Measurements from ENCODE around the gene MTA1. TPM values are rescaled to one million over a fixed set of nuclear protein-coding genes. Genes with fewer than 3 reads are reported as not detected.

The MTA1 gene
- total and polyA plus RNA-seq, 4 experiments from 2014 or later: 1.5 to 123 (median 64.2) TPM

DNA sequence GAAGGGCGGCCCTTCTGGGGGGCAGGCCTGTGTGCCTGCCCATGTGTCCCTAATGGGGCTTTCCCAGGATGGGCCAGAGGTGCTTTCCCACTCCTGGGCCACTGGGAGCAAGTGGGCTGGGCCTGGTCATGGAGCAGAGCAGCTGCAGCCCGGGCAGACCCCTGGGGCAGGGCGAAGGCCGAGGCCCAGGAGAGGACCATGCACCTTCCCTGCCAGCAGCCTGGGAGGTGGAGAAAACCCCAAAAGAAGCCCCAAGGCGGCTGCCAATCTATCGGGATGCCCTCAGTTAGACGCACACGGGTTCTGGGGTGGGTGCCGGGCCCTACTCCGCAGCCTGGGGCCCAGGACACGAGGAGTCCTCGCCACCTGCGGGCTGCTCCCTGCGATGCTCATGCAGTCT lies 38.9 kb downstream of the MTA1 start:
- no peaks in the 10 kb centered on the region for H3K9me3 ChIP-seq (ENCODE audit: control insufficient read depth in 1 of 2, low read length in 2 of 2)
- ChIA-PET CTCF (ENCODE audit: partially characterized antibody) (no interaction called here), POLR2A (ENCODE audit: partially characterized antibody) (no interaction called here)
- no peak overlapping the region for H3K4me3 Mint-ChIP-seq
- no peaks in the 10 kb centered on the region for H3K27me3 ChIP-seq (ENCODE audit: insufficient read depth, low read length)
- peaks cover 13% of the 10 kb centered on the region for H3K36me3 ChIP-seq (ENCODE audit: insufficient read depth, low read length)
- peaks cover 0 to 26% of the 10 kb centered on the region in 2 donors for H3K36me3 Mint-ChIP-seq
- H3K27me3 Mint-ChIP-seq: no peaks in the 10 kb centered on the region
- H3K9me3 Mint-ChIP-seq: peaks cover 0 to 2% (median 0%) of the 10 kb centered on the region in 8 donors
- no peak for DNase-seq
- H3K27ac Mint-ChIP-seq: no peak overlapping the region
- no peaks in the 10 kb centered on the region for H3K4me1 Mint-ChIP-seq
- H3K4me3 ChIP-seq (ENCODE audit: low read length in 2 of 2): no peak overlapping the region
- H3K27ac ChIP-seq (ENCODE audit: low read depth, low read length): no peak overlapping the region
- intact Hi-C loops (cut with micrococcal nuclease): no loop called here
- H3K4me1 ChIP-seq (ENCODE audit: insufficient read depth, low read length): no peaks in the 10 kb centered on the region

DNA sequence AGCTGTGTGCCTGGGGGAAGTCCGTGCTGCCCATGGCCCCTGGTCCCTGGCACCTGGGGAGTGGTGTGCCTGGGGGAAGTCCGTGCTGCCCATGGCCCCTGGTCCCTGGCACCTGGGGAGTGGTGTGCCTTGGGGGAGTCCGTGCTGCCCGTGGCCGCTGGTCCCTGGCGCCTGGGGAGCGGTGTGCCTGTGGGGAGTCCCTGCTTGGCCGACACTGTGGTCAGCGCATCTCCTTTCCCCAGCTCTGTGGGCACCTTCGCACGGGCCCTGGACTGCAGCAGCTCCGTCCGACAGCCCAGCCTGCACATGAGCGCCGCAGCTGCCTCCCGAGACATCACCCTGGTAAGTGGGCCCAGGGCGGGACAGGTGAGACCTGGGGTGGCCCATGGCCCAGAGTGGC lies 40.5 kb downstream of the MTA1 start:
- no peak for DNase-seq
- H3K36me3 ChIP-seq (ENCODE audit: insufficient read depth, low read length): peaks cover 9% of the 10 kb centered on the region

DNA sequence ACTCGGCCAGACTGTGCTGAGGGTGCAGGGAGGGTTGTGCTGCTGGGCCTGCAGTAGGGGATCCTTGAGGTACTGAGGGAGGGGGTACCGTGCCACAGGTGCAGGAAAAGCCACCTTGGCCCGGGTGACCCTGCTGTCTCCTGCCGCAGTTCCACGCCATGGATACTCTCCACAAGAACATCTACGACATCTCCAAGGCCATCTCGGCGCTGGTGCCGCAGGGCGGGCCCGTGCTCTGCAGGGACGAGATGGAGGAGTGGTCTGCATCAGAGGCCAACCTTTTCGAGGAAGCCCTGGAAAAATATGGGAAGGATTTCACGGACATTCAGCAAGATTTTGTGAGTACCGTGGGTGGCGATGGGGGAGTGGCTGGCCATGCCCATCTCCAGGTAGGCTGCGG lies 41.0 kb downstream of the MTA1 start:
- Mint-ChIP-seq H3K27me3 (no peaks in the 10 kb centered on the region), H3K4me3 (no peak overlapping the region), H3K27ac (peak overlapping the region in 1 of 7 donors; percentile 16), H3K9me3 (peaks cover 0 to 2% (median 0%) of the 10 kb centered on the region in 8 donors), H3K36me3 (peaks cover 0 to 21% of the 10 kb centered on the region in 2 donors), H3K4me1 (no peaks in the 10 kb centered on the region)
- Histone ChIP-seq H3K27ac (ENCODE audit: low read depth, low read length) (no peak overlapping the region), H3K4me1 (ENCODE audit: insufficient read depth, low read length) (no peaks in the 10 kb centered on the region), H3K4me3 (ENCODE audit: low read length in 2 of 2) (no peak overlapping the region), H3K36me3 (ENCODE audit: insufficient read depth, low read length) (peaks cover 9% of the 10 kb centered on the region), H3K9me3 (ENCODE audit: control insufficient read depth in 1 of 2, low read length in 2 of 2) (no peaks in the 10 kb centered on the region), H3K27me3 (ENCODE audit: insufficient read depth, low read length) (no peaks in the 10 kb centered on the region)
- ChIA-PET CTCF (ENCODE audit: partially characterized antibody) (no interaction called here), POLR2A (ENCODE audit: partially characterized antibody) (no interaction called here)
- no peak for DNase-seq
- intact Hi-C loops (cut with micrococcal nuclease): no loop called here

More for the DNA sequence above, 40.5 kb downstream of the MTA1 start:
- peaks cover 0 to 2% (median 0%) of the 10 kb centered on the region in 8 donors for H3K9me3 Mint-ChIP-seq
- CTCF ChIA-PET (ENCODE audit: partially characterized antibody): no interaction called here
- no peaks in the 10 kb centered on the region for H3K27me3 ChIP-seq (ENCODE audit: insufficient read depth, low read length)
- no peaks in the 10 kb centered on the region for H3K9me3 ChIP-seq (ENCODE audit: control insufficient read depth in 1 of 2, low read length in 2 of 2)
- H3K4me1 Mint-ChIP-seq: no peaks in the 10 kb centered on the region
- no peaks in the 10 kb centered on the region for H3K27me3 Mint-ChIP-seq
- POLR2A ChIA-PET (ENCODE audit: partially characterized antibody): no interaction called here
- no peak overlapping the region for H3K4me3 Mint-ChIP-seq
- intact Hi-C loops (cut with micrococcal nuclease): no loop called here
- H3K4me3 ChIP-seq (ENCODE audit: low read length in 2 of 2): no peak overlapping the region
- no peaks in the 10 kb centered on the region for H3K4me1 ChIP-seq (ENCODE audit: insufficient read depth, low read length)
- H3K27ac Mint-ChIP-seq: no peak overlapping the region
- H3K36me3 Mint-ChIP-seq: peaks cover 0 to 24% of the 10 kb centered on the region in 2 donors
- H3K27ac ChIP-seq (ENCODE audit: low read depth, low read length): no peak overlapping the region

- ChIA-PET POLR2A (ENCODE audit: partially characterized antibody) (interaction anchor here (1.1 kb wide), 1 partner anchor 11 kb away, joined by 3 read pairs; no protein-coding TSS in a partner anchor), CTCF (ENCODE audit: partially characterized antibody) (no interaction called here)
- intact Hi-C loops (cut with micrococcal nuclease): no loop called here
- no peak overlapping the region for H3K4me3 Mint-ChIP-seq
- Histone ChIP-seq H3K4me1 (ENCODE audit: insufficient read depth, low read length) (no peaks in the 10 kb centered on the region), H3K27me3 (ENCODE audit: insufficient read depth, low read length) (no peaks in the 10 kb centered on the region), H3K36me3 (ENCODE audit: insufficient read depth, low read length) (peaks cover 8% of the 10 kb centered on the region), H3K9me3 (ENCODE audit: control insufficient read depth in 1 of 2, low read length in 2 of 2) (no peaks in the 10 kb centered on the region), H3K4me3 (ENCODE audit: low read length in 2 of 2) (no peak overlapping the region), H3K27ac (ENCODE audit: low read depth, low read length) (no peak overlapping the region)
- H3K27ac Mint-ChIP-seq: peak overlapping the region in 1 of 7 donors; percentile 69
- no peak for DNase-seq
- H3K4me1 Mint-ChIP-seq: no peaks in the 10 kb centered on the region
- peaks cover 0 to 19% of the 10 kb centered on the region in 2 donors for H3K36me3 Mint-ChIP-seq
- no peaks in the 10 kb centered on the region for H3K27me3 Mint-ChIP-seq
- H3K9me3 Mint-ChIP-seq: peaks cover 0 to 2% (median 0%) of the 10 kb centered on the region in 8 donors
Measured at GRCh38 chr14:105461903-105462302, 42.3 kb downstream of the MTA1 start.

- Mint-ChIP-seq H3K4me1 (no peaks in the 10 kb centered on the region), H3K4me3 (no peak overlapping the region), H3K27me3 (no peaks in the 10 kb centered on the region), H3K27ac (no peak overlapping the region), H3K36me3 (peaks cover 0 to 21% of the 10 kb centered on the region in 2 donors), H3K9me3 (peaks cover 0 to 2% (median 0%) of the 10 kb centered on the region in 8 donors)
- H3K27me3 ChIP-seq (ENCODE audit: insufficient read depth, low read length): no peaks in the 10 kb centered on the region
- no peaks in the 10 kb centered on the region for H3K9me3 ChIP-seq (ENCODE audit: control insufficient read depth in 1 of 2, low read length in 2 of 2)
- H3K4me3 ChIP-seq (ENCODE audit: low read length in 2 of 2): no peak overlapping the region
- CTCF ChIA-PET (ENCODE audit: partially characterized antibody): no interaction called here
- DNase-seq: no peak
- peaks cover 4% of the 10 kb centered on the region for H3K36me3 ChIP-seq (ENCODE audit: insufficient read depth, low read length)
- POLR2A ChIA-PET (ENCODE audit: partially characterized antibody): no interaction called here
- intact Hi-C loops (cut with micrococcal nuclease): no loop called here
- H3K4me1 ChIP-seq (ENCODE audit: insufficient read depth, low read length): no peaks in the 10 kb centered on the region
- H3K27ac ChIP-seq (ENCODE audit: low read depth, low read length): no peak overlapping the region
Measured at GRCh38 chr14:105464501-105464900, 44.9 kb downstream of the MTA1 start.

DNA sequence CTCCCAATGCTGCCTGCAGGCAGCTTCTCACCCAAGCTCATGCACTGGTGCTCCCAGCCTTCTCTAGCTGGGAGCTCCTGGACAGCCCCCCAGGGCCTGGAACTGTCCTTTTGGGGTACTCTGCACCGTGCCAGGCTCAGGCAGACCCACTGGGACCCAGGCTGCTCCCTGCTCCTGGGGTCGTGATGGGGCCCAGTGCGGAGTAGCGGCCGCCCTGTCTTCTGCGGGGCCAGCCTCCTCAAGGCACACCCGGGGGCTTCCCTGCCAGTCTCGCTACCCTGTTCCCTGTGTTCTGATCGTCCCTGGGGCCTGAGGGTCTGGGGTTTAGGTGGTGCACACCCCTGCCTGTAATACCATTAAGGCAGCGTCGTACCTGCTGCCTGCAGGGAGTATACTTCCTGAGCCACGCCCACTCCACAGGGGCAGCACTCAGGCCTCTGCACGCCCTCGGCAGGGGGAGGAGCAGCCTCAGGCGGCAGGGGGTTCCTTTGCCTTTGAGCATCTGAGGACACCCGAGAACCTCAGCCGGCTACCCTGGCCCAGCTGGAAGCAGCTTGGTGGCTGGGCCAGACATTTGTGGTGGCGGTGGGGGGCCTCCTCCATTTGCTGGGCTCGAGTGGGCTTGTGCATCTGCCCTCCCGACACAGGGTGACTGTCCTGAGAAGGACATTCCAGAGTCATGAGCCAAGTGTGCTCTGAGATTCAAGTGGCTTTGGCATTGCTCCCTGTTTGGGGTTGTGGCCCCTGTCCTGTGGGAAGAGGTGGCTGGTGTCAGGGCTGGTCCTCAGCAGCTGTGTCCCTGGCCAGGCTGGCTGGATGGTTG lies 45.8 kb downstream of the MTA1 start:
- Histone ChIP-seq H3K36me3 (ENCODE audit: insufficient read depth, low read length) (peaks cover 4% of the 10 kb centered on the region), H3K27me3 (ENCODE audit: insufficient read depth, low read length) (no peaks in the 10 kb centered on the region), H3K4me1 (ENCODE audit: insufficient read depth, low read length) (no peaks in the 10 kb centered on the region), H3K9me3 (ENCODE audit: control insufficient read depth in 1 of 2, low read length in 2 of 2) (no peaks in the 10 kb centered on the region), H3K4me3 (ENCODE audit: low read length in 2 of 2) (no peak overlapping the region), H3K27ac (ENCODE audit: low read depth, low read length) (no peak overlapping the region)
- intact Hi-C loops (cut with micrococcal nuclease): no loop called here
- Mint-ChIP-seq H3K4me1 (no peaks in the 10 kb centered on the region), H3K27ac (no peak overlapping the region), H3K36me3 (peaks cover 0 to 21% of the 10 kb centered on the region in 2 donors), H3K9me3 (peaks cover 0 to 2% (median 0%) of the 10 kb centered on the region in 8 donors), H3K4me3 (no peak overlapping the region), H3K27me3 (no peaks in the 10 kb centered on the region)
- POLR2A ChIA-PET (ENCODE audit: partially characterized antibody): interaction anchor here (0.5 kb wide), 1 partner anchor 169 kb away, joined by 4 read pairs; no protein-coding TSS in a partner anchor
- CTCF ChIA-PET (ENCODE audit: partially characterized antibody): no interaction called here
- no peak for DNase-seq

DNA sequence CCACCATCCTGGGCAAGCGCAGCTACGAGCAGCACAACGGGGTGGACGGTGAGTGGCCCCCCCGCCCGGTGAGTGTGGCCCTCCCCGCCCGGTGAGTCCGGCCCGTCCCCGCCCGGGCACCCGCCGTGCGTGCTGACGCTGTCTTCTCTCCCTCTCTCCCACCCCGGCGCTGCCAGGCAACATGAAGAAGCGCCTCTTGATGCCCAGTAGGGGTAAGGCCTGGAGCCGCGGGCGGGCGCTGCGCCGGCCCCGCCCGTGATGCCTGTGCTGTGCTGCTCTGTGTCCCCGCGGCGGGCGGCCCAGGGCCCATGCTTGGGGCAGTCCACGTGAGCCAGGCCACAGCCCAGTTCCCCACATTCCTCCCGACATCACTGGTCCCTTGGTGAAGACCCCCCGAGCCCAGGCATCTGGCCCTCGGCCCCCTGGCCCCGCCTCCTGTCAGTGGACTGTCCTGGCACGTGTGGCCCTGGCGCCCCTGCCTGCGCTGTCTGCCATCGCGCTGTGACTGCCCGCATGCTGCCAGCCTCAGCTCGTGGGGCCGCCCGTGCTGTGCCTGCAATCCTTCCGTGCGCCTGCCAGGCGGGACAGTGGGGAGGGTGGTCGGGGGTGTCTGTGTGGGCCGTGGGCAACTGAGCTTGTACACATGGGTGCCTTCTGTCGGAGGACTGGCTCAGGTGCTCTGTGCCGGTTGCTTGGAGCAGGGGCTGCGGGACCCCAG lies 47.1 kb downstream of the MTA1 start:
- no peak overlapping the region for H3K27ac Mint-ChIP-seq

More for the DNA sequence above, 47.1 kb downstream of the MTA1 start:
- H3K36me3 ChIP-seq (ENCODE audit: insufficient read depth, low read length): no peaks in the 10 kb centered on the region
- H3K4me3 Mint-ChIP-seq: no peak overlapping the region
- H3K27me3 Mint-ChIP-seq: no peaks in the 10 kb centered on the region
- no peaks in the 10 kb centered on the region for H3K4me1 Mint-ChIP-seq
- ChIA-PET POLR2A (ENCODE audit: partially characterized antibody) (no interaction called here), CTCF (ENCODE audit: partially characterized antibody) (interaction anchor here (1.6 kb wide), 1 partner anchor 23 kb away, joined by 7 read pairs; no protein-coding TSS in a partner anchor)
- peaks cover 0 to 13% of the 10 kb centered on the region in 2 donors for H3K36me3 Mint-ChIP-seq
- H3K27ac ChIP-seq (ENCODE audit: low read depth, low read length): no peak overlapping the region
- no peak overlapping the region for H3K4me3 ChIP-seq (ENCODE audit: low read length in 2 of 2)
- H3K4me1 ChIP-seq (ENCODE audit: insufficient read depth, low read length): no peaks in the 10 kb centered on the region
- peaks cover 0 to under 1% (median 0%) of the 10 kb centered on the region in 8 donors for H3K9me3 Mint-ChIP-seq
- intact Hi-C loops (cut with micrococcal nuclease): no loop called here
- no peaks in the 10 kb centered on the region for H3K27me3 ChIP-seq (ENCODE audit: insufficient read depth, low read length)
- H3K9me3 ChIP-seq (ENCODE audit: control insufficient read depth in 1 of 2, low read length in 2 of 2): no peaks in the 10 kb centered on the region
- no peak for DNase-seq
